ENCODE measurements around the gene FAM83C. TPM values are rescaled to one million over a fixed set of nuclear protein-coding genes. Genes with fewer than 3 reads are reported as not detected.

FAM83C gene
- total RNA-seq, 1 donor from 2014 or later, result not detected

- Histone ChIP-seq H3K36me3 (no peaks in the 10 kb centered on the region), H3K4me2 (no peak overlapping the region), H3K79me2 (ENCODE audit: low read depth) (no peaks in the 10 kb centered on the region), H3K4me3 (no peak overlapping the region), H3K27me3 (no peaks in the 10 kb centered on the region), H3F3A (ENCODE audit: low read depth) (no peaks in the 10 kb centered on the region), H4K20me1 (ENCODE audit: low read depth) (no peaks in the 10 kb centered on the region), H3K27ac (no peak overlapping the region), H3K9ac (no peak overlapping the region), H2AFZ (replicated peaks) (no peak overlapping the region), H3K9me3 (ENCODE audit: low read depth) (no peaks in the 10 kb centered on the region), H3K4me1 (no peaks in the 10 kb centered on the region)
- Mint-ChIP-seq H3K27ac (peak overlapping the region; percentile 68), H3K36me3 (no peaks in the 10 kb centered on the region), H3K9me3 (no peaks in the 10 kb centered on the region), H3K27me3 (ENCODE audit: insufficient read depth, low read depth) (peaks cover 12% of the 10 kb centered on the region), H3K4me1 (no peaks in the 10 kb centered on the region), H3K4me3 (no peak overlapping the region)
- TF ChIP-seq EZH2phosphoT487 (IDR thresholded peaks at IDR 0.05) (no peak), EZH2 (IDR thresholded peaks at IDR 0.05) (no peak), CTCF (IDR thresholded peaks at IDR 0.05) (no peak)
- DNase-seq (ENCODE audit: low spot score), result no peak
Observed at GRCh38 chr20:35292504-35293285, 470 bp upstream of the FAM83C start.

- Mint-ChIP-seq H3K27ac (no peak overlapping the region), H3K36me3 (no peaks in the 10 kb centered on the region), H3K27me3 (ENCODE audit: insufficient read depth, low read depth) (peaks cover 12% of the 10 kb centered on the region), H3K4me3 (no peak overlapping the region), H3K4me1 (peaks cover 2% of the 10 kb centered on the region), H3K9me3 (no peaks in the 10 kb centered on the region)
- Histone ChIP-seq H3K4me2 (no peak overlapping the region), H3K9ac (no peak overlapping the region), H3K4me3 (no peak overlapping the region), H3K9me3 (ENCODE audit: low read depth) (no peaks in the 10 kb centered on the region), H3K79me2 (ENCODE audit: low read depth) (no peaks in the 10 kb centered on the region), H3F3A (ENCODE audit: low read depth) (no peaks in the 10 kb centered on the region), H3K27me3 (no peaks in the 10 kb centered on the region), H2AFZ (replicated peaks) (no peak overlapping the region), H3K4me1 (no peaks in the 10 kb centered on the region), H4K20me1 (ENCODE audit: low read depth) (no peaks in the 10 kb centered on the region), H3K36me3 (no peaks in the 10 kb centered on the region), H3K27ac (no peak overlapping the region)
- TF ChIP-seq CTCF (IDR thresholded peaks at IDR 0.05), result no peak
- no peak for TF ChIP-seq EZH2phosphoT487 (IDR thresholded peaks at IDR 0.05)
- no peak for TF ChIP-seq EZH2 (IDR thresholded peaks at IDR 0.05)
- DNase-seq (ENCODE audit: low spot score), result no peak
Observed at GRCh38 chr20:35290887-35291417, 1.3 kb downstream of the FAM83C start.

GRCh38 chr20:35290186-35290886 lies 1.9 kb downstream of the FAM83C start:
- no peak overlapping the region for H3K4me3 Mint-ChIP-seq
- DNase-seq (ENCODE audit: low spot score), result no peak
- Histone ChIP-seq H3K4me3 (no peak overlapping the region), H3F3A (ENCODE audit: low read depth) (no peaks in the 10 kb centered on the region), H3K79me2 (ENCODE audit: low read depth) (no peaks in the 10 kb centered on the region), H3K4me2 (no peak overlapping the region), H3K4me1 (no peaks in the 10 kb centered on the region), H3K27me3 (no peaks in the 10 kb centered on the region), H3K27ac (no peak overlapping the region), H2AFZ (replicated peaks) (no peak overlapping the region), H3K9ac (no peak overlapping the region), H3K9me3 (ENCODE audit: low read depth) (no peaks in the 10 kb centered on the region), H4K20me1 (ENCODE audit: low read depth) (no peaks in the 10 kb centered on the region), H3K36me3 (no peaks in the 10 kb centered on the region)
- no peaks in the 10 kb centered on the region for H3K36me3 Mint-ChIP-seq
- peaks cover 9% of the 10 kb centered on the region for H3K27me3 Mint-ChIP-seq (ENCODE audit: insufficient read depth, low read depth)
- no peaks in the 10 kb centered on the region for H3K9me3 Mint-ChIP-seq
- H3K4me1 Mint-ChIP-seq, result peaks cover 7% of the 10 kb centered on the region
- H3K27ac Mint-ChIP-seq, result no peak overlapping the region
- TF ChIP-seq EZH2phosphoT487 (IDR thresholded peaks at IDR 0.05) (no peak), CTCF (IDR thresholded peaks at IDR 0.05) (no peak), EZH2 (IDR thresholded peaks at IDR 0.05) (no peak)
